GM12878 (cell line): ENCODE measurements around the gene SMYD5. TPM values are rescaled to one million over a fixed set of nuclear protein-coding genes. Genes with fewer than 3 reads are reported as not detected.

ENCODE experiments used
- ATAC-seq: fragments of 200-7000 bp; cut with Tn5 transposase; 3 replicates; pipeline ENCODE4 v1.9.1; 2020; ENCODE audit warnings: mild to moderate bottlenecking, moderate library complexity
- BruUV-seq: library from RNA; stranded (reverse); fragments of 400-500 nt; replicated peaks from 2 replicates; lab custom pipeline; 2021; lab: Mats Ljungman, UMichigan
- CTCF ChIA-PET: fragments of 300-600 bp; sonication (Branson Sonifier 250); formaldehyde crosslinking; extraction: SDS; loops from one replicate; lab custom pipeline; 2021; ENCODE audit warnings: inconsistent platforms; lab: Yijun Ruan, JAX
- POLR2A ChIA-PET: fragments of 350-600 bp; formaldehyde crosslinking; extraction: SDS; loops from one replicate; lab custom pipeline; 2021; ENCODE audit warnings: inconsistent platforms; lab: Charles Lee
- RAD21 ChIA-PET: fragments of 300-600 bp; sonication (Branson Sonifier 250); formaldehyde crosslinking; loops from one replicate; lab custom pipeline; 2023; ENCODE audit warnings: antibody characterized with exemption; ENCODE audit not compliant: unreplicated experiment; lab: Charles Lee
- SMC1A ChIA-PET: fragments of 300-600 bp; sonication (Branson Sonifier 250); formaldehyde crosslinking; loops from one replicate; lab custom pipeline; 2023; ENCODE audit not compliant: unreplicated experiment, uncharacterized antibody; lab: Charles Lee
- DNase-seq: peaks from one replicate; pipeline ENCODE4 v3.0.0-alpha.2; 2011; ENCODE audit warnings: low read depth, low spot score
- FAIRE-seq: peaks from 3 replicates; lab custom pipeline; 2011; peaks lifted over from hg19 to GRCh38; lab: Jason Lieb, UNC
- H2AFZ ChIP-seq: 2 replicates; pipeline ENCODE4 v1.6.0; 2011; ENCODE audit warnings: low read depth, low read length, control low read depth; ENCODE audit not compliant: control insufficient read depth
- H3K27ac ChIP-seq: 2 replicates; pipeline ENCODE4 v1.5.1; 2011; ENCODE audit warnings: control low read depth; ENCODE audit not compliant: control insufficient read depth, insufficient read depth
- H3K27me3 ChIP-seq, 2 experiments: replicated peaks in 1 of 2; 2 replicates each; pipeline versions ENCODE4 v1.6.0 to v1.6.1; 2011; ENCODE audit warnings: low read length in 1 of 2; ENCODE audit not compliant: control insufficient read depth in 2 of 2, insufficient read depth in 2 of 2
- H3K36me3 ChIP-seq, 2 experiments: 2 replicates each; pipeline ENCODE4 v1.5.1; 2011; ENCODE audit warnings: low read length in 1 of 2; ENCODE audit not compliant: control insufficient read depth in 2 of 2, insufficient read depth in 2 of 2
- H3K4me1 ChIP-seq: 2 replicates; pipeline ENCODE4 v1.6.1; 2011; ENCODE audit warnings: mild to moderate bottlenecking, low read length, moderate library complexity, mixed read lengths; ENCODE audit not compliant: control insufficient read depth, insufficient read depth
- H3K4me2 ChIP-seq: 2 replicates; pipeline ENCODE4 v1.6.0; 2011; ENCODE audit warnings: control low read depth; ENCODE audit not compliant: control insufficient read depth, insufficient read depth
- H3K4me3 ChIP-seq: fragments of 200-600 bp; sonication (generic); 2 replicates; pipeline ENCODE4 v1.5.1; 2016
- H3K79me2 ChIP-seq: 2 replicates; pipeline ENCODE4 v1.6.0; 2011; ENCODE audit warnings: low read length; ENCODE audit not compliant: control insufficient read depth, insufficient read depth
- H3K9ac ChIP-seq: 2 replicates; pipeline ENCODE4 v1.8.0; 2011; ENCODE audit warnings: low read length, control low read depth, mixed read lengths; ENCODE audit not compliant: control insufficient read depth, insufficient read depth
- H3K9me3 ChIP-seq: replicated peaks from 3 replicates; pipeline ENCODE4 v1.5.1; 2011; ENCODE audit warnings: mild to moderate bottlenecking, low read length; ENCODE audit not compliant: control insufficient read depth, insufficient read depth
- H4K20me1 ChIP-seq: 2 replicates; pipeline ENCODE4 v1.6.0; 2011; ENCODE audit not compliant: control insufficient read depth, insufficient read depth
- EED ChIP-seq: sonication (generic); IDR thresholded peaks from 2 replicates; pipeline ENCODE4 v1.6.1; 2016; ENCODE audit warnings: antibody characterized with exemption, low read depth
- POU2F2 ChIP-seq: IDR thresholded peaks from 3 replicates; pipeline ENCODE4 v1.6.1; 2011; ENCODE audit warnings: low read depth, mild to moderate bottlenecking, low read length, borderline replicate concordance
- SRF ChIP-seq, 2 experiments: IDR thresholded peaks; 2 replicates each; pipeline ENCODE4 v1.6.1; 2011; ENCODE audit warnings: low read depth in 2 of 2, low read length in 2 of 2, mild to moderate bottlenecking in 1 of 2, moderate library complexity in 1 of 2
- WGBS: methylation state at CpG from one replicate; pipeline ENCODE4 v1.1.6; 2016; ENCODE audit warnings: low lambda C conversion rate; ENCODE audit not compliant: insufficient replicate concordance, insufficient coverage; ENCODE audit errors: missing lambda C conversion rate; 5-methylcytosine and 5-hydroxymethylcytosine counted together
- in situ Hi-C: fragments of 300-500 bp; cut with MboI; formaldehyde crosslinking; loops from 9 replicates; pipeline ENCODE4 v1.14.3; 2018; ENCODE audit warnings: mixed read lengths
- intact Hi-C: fragments of 100-400 bp; cut with micrococcal nuclease; formaldehyde crosslinking; loops from one replicate; pipeline ENCODE4 v1.14.2; 2022; ENCODE audit not compliant: unreplicated experiment
- polyA plus RNA-seq, 11 experiments: library from polyadenylated mRNA; depleted of rRNA in 4 of 11; unstranded in 6 of 11; stranded (reverse) in 5 of 11; fragments of >200 nt; fragmentation: Nextera tagmentation in 4 of 11; fragmentation: Illumina TruSeq in 1 of 11; extraction: Ambion mirVana in 4 of 11; extraction: Trizol in 1 of 11; gene quantifications; 1 replicate in 1 of 11; 2 replicates in 10 of 11; pipeline versions ENCODE4 v1.2.1 to v1.2.3, GENCODE V29; 2011 to 2016; ENCODE audit warnings: inconsistent platforms in 2 of 11, missing spikeins in 2 of 11, low read depth in 1 of 11
- total RNA-seq, 4 experiments: library from RNA; depleted of rRNA in 3 of 4; stranded (reverse); fragments of >200 nt in 3 of 4; fragmentation: Illumina TruSeq in 1 of 4; extraction: Trizol in 1 of 4; gene quantifications; 2 replicates each; pipeline versions ENCODE4 v1.2.1 to v1.2.3, GENCODE V29; 2013 to 2021
- TF ChIP-seq, protein P1 (sequence below): fragments of 450-650 bp; formaldehyde crosslinking; IDR thresholded peaks from 2 replicates; pipeline ENCODE4 v1.4.0; 2020; ENCODE audit warnings: mild to moderate bottlenecking, moderate library complexity

SMYD5 gene
- total and polyA plus RNA-seq, 10 of the 15 experiments (the other 5 are each of a cell fraction or from before 2014, with no cell fraction given) = 6.1 to 35.3 (median 26.4) TPM

DNA sequence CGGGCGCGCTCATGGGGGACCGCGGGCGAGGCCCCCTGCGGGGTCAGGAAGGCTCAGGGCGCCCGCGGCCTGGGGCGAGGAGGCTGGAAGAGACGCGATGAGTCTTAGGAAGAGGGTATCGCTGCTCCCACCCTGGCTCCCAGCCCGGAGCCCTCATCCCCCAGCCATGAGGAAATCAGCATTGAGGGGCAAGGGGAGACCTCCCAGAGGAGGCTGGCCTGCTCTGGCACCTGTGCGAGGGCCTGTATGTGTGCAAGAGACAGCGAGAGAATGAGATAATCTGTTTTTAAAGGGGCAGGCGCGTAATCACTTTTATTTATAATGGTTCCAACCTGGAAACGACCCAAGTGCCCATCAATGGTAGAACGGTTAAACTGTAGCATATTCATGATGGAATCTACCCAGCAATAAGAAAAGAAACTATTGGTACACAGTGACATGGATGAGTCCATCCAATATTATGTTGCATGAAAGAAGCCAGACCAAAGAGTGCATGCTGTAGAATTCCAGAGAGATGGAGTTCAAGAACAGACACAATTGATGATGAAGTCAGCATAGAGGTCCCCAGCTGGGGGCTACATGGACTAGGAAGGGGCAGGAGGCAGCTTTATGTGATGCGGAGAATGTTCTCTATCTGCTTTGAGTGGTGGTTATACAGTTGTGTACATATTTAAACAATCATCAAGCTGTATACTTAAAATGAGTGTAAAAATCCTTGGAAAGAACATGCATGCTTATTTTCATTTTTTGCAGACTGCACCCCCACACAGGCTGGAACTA, 55.8 kb downstream of the SMYD5 start:
- Histone ChIP-seq H2AFZ (peak overlapping the region; percentile 25; the same call in 1 of the 2 replicates), H3K36me3 (peaks cover 3% of the 10 kb centered on the region in 2 experiments; a peak in 3 of 4 replicates), H3K9ac (peak overlapping the region; percentile 50; the same call in 1 of the 2 replicates), H3K27ac (peak overlapping the region; percentile 22), H4K20me1 (no peaks in the 10 kb centered on the region; the same call in 1 of the 2 replicates), H3K4me1 (no peaks in the 10 kb centered on the region), H3K4me2 (peak overlapping the region; percentile 88), H3K79me2 (no peaks in the 10 kb centered on the region; the same call in 1 of the 2 replicates), H3K27me3 (no peaks in the 10 kb centered on the region), H3K4me3 (peak overlapping the region; percentile 61; the same call in 1 of the 2 replicates), H3K9me3 (no peaks in the 10 kb centered on the region)
- SMC1A ChIA-PET = no interaction called here
- RAD21 ChIA-PET = no interaction called here
- 60% methylated on average over 16 of the region's 22 CpGs for WGBS
- FAIRE-seq = no peak
- DNase-seq = no peak
- ATAC-seq = no peak
- CTCF ChIA-PET = no interaction called here
- no TSS peak for BruUV-seq
- in situ Hi-C loops (no loop called here), intact Hi-C loops (no loop called here)
- POLR2A ChIA-PET = no interaction called here
- TF ChIP-seq, protein P1, sequence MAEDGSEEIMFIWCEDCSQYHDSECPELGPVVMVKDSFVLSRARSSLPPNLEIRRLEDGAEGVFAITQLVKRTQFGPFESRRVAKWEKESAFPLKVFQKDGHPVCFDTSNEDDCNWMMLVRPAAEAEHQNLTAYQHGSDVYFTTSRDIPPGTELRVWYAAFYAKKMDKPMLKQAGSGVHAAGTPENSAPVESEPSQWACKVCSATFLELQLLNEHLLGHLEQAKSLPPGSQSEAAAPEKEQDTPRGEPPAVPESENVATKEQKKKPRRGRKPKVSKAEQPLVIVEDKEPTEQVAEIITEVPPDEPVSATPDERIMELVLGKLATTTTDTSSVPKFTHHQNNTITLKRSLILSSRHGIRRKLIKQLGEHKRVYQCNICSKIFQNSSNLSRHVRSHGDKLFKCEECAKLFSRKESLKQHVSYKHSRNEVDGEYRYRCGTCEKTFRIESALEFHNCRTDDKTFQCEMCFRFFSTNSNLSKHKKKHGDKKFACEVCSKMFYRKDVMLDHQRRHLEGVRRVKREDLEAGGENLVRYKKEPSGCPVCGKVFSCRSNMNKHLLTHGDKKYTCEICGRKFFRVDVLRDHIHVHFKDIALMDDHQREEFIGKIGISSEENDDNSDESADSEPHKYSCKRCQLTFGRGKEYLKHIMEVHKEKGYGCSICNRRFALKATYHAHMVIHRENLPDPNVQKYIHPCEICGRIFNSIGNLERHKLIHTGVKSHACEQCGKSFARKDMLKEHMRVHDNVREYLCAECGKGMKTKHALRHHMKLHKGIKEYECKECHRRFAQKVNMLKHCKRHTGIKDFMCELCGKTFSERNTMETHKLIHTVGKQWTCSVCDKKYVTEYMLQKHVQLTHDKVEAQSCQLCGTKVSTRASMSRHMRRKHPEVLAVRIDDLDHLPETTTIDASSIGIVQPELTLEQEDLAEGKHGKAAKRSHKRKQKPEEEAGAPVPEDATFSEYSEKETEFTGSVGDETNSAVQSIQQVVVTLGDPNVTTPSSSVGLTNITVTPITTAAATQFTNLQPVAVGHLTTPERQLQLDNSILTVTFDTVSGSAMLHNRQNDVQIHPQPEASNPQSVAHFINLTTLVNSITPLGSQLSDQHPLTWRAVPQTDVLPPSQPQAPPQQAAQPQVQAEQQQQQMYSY (CRISPR knock-in tag) = no peak
- TF ChIP-seq POU2F2 = no peak
- no peak for TF ChIP-seq SRF (IDR thresholded peaks at IDR 0.05; ENCODE audit: low read depth in 2 of 2, low read length in 2 of 2)
- no peak for TF ChIP-seq EED
